ENCODE measurements around the gene NAV2.

Gene NAV2

DNA sequence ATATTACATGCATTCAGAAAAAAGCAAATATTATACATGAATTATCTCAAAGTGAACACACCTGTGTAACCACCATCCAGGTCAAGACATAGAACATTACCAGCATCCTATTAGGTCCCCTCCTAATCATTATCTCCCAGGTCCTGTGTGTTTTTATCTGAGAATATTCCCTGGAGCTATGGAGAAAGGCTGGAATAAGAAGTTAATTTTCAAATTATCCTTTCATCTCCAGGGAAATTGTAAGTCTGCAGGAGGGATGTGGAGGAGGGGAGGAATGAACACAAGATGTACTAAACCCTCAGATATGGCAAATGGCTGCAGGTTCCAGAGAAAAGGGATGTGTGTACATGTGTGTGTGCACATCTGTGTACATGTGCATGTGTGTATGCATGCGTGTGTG lies 25.2 kb upstream of the NAV2 start:
- DNase-seq (ENCODE audit: low spot score): no peak

DNA sequence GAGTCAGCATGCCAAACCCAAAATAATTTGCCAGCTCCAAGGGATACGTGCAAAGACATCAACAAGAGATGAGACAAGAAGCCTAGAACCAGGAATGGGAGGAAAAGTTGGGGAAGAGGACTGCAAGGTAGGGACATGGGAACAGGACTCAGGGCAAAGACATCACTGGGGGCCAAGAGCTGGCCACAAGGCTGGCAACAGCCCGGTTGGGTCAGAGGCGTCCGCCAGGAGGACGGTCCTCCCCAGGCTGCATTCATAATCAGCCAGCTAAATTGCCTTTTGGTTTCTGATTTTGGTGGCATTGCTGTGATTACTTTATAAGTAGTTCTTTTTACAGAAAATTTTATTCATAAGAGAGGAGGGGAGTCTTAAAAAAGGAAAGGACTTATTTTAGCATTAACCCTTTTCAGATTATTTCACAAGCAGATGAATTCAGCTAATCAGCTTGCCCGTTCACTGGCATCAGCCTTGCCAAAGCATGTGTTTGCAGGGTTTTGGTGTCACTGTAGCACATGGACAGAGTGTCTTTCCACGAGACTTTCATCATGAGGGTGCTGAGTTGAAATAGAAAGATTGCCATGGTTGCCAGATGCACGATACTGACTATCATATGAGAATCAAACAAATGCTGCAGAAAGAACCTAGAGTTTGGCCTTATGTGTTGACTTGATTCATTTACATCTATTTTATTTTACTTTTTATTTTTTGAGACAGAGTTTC lies 23.2 kb upstream of the NAV2 start:
- no peak for DNase-seq (ENCODE audit: low spot score)

DNA sequence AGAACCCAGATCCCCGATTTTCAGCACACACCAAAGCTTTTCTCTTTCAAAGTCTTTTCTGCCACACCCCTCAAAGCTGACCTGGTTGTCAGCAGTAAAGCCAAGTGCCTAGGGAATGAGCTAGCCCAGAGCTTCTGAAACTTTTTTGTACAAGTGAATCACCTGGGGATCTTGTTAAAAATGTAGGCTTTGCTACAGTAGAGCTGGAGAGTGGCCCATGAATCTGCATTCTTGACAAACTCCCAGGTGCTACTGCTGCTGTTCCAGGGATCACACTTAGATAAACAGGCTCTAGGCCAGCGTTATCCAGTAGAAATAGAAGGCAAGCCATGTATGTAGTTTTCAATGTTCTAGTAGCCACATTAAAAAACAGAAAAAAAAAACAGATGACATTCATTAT lies 21.8 kb upstream of the NAV2 start:
- no peak for DNase-seq (ENCODE audit: low spot score)

DNA sequence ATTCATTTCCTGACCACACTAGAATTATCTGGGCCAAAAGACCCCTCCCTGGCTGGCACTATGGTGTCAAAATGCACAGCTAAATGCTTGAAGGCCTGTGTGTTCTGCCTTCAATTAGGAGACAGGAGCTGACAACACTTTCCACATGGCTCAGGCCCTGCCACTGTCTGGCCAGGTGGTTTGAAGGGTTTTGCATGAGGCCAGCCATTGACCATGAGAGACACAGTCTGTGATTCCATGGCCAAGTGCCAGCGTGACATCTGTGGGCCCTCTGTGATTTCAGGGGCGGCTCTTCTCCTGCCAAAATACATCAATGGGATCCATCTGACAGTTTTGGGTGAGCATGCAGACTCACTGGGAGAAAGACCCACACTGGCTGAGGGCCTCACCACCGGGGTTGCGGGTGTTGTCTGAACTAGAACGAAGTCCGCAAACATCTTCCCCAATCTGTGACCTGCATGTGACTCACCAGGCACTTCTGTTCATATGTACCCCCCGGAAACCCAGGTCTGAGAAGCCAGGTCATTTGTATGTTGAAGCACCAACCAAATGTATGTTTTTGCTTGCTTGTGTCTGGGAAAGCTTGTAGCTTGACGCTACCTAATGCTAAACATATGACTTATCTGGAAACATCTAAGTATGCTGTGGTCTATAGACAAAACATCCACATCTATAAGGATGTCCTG lies 20.7 kb upstream of the NAV2 start:
- peak; percentile 90 for DNase-seq (ENCODE audit: low spot score)

DNA sequence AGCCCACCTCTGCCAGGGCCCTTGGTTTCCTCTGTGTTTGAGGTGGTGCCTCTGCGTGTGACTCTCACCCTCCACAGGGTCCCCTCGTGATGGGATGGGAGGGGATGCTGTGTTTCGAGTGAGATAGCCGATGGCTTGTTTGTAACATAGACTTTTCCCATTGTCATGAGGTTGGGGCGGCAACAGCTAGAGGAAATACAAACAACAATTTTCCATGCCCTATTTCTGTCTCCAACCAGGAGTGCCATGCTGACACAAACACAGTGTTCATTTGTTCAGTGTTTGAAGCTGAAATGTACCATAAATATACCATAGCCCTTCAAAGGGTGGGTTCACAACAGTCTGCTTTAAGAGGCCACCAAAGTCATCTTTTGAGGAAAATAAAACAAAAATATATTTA lies 19.5 kb upstream of the NAV2 start:
- no peak for DNase-seq (ENCODE audit: low spot score)

DNA sequence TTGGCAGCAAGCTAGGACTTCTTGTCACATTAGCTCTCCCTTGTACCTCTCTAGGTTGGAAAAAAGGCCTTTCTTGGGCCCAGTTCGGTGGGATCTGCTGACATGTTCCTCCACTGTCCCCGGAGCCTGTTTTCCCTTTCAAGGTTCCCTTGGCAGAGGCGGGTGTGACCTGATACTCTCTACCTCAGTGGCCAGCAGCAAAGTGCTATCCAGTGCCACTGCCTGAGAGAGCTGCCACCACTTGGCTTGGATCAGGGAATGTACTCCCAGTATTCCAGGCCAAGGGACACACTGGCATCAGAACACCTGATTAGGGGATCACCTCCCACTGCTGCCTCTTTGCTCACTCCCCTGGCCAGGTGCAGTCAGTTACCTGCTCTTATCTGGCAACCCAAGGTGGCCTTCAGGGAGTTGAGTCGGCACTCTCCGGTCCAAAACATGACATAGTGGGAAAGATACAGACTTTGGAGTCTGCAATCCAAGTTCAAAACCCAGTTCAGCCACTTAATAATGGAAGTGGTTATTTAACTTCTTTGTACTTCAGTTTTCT lies 17.8 kb upstream of the NAV2 start:
- DNase-seq (ENCODE audit: low spot score): no peak

DNA sequence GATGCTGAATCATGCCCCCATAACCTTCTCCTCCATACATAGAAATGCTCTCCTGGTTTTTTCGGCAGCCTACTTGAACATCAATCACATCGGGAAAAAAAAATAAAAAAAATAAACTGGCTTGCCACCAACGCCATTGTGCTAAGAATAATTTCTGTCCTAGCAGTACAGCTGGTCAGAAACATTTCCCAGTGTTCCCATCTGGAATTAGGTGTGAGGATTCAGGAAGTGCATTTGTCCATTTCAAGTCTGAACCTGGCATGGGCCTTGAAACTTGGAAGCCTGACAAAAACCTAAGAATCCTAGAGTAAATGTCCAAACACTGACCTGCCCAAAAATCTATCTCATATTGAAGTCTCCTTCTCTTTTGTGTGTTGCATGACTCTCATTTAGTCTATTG lies 16.6 kb upstream of the NAV2 start:
- DNase-seq (ENCODE audit: low spot score): peak; percentile 45

DNA sequence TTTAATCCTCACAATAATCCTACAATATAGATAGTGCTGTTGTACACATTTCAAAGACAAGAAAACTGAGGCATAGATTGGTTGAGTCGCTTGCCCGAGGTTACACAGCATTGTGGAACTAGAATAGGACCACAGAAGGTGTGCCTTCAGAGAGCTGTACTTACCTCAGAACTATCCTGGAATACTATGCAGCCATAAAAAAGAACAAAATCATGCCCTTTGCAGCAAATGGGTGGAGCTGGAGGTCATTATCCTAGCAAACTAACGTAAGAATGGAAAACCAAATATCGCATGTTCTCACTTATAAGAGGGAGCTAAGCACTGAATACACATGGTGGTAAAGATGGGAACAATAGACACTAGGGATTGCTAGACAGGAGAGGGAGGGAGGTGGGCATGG lies 15.7 kb upstream of the NAV2 start:
- DNase-seq (ENCODE audit: low spot score): no peak

DNA sequence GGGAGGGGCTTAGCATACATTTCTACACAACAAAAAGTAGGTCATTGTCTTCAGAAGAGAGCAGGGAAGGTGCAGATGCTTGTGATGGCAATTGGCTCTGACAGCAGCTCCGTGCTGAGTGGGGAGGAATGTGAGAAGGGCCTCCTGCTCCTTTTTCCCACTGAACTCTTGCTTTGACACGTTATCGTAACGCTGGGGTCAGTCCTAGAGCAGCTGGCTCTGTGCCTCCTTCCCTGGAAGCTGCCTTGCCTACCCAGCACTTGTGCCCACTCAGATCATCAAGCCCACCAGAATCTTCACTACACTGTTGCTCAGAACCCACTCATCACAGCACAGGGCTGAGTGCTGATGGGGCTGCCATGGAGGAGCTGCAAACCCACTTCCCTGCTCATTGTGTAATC lies 14.9 kb upstream of the NAV2 start:
- DNase-seq (ENCODE audit: low spot score): peak; percentile 74

DNA sequence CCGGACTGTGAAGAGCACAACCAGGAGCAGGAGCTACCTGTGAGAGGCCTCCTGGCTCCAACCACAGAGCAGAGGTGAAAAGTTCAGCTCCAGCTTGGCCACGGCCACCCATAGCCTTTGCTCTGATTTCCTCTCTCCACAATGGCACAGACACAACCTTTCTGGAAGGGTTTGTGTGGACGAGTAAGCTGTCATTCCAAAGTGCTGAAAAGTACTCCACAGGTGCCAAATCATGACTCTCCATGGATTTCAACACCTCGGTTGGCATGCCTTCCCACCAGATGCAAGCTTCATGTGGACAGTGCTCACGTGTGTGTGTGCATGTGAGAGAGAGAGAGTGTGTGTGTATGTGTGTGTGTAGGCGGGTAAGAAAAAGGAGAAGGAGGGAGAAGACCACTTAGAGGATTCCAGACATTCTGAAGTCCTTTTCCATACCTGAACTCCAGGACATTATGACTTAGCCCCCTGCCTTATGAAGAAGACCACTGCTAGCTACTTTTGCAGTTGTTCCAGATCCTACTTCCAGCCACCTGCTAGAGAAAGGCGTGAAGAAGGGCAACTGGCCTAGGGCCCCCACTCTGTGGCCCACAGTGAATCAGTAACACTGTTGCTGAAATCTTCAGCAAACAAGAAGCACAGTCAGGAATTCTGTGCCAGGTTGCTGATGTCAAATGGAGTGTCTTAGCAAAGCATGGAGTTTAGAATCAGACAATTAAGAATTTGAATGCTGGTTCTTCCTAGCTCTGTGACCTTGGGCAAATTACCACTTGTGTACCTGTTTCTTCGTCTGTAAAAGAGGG lies 13.9 kb upstream of the NAV2 start:
- no peak for DNase-seq (ENCODE audit: low spot score)

DNA sequence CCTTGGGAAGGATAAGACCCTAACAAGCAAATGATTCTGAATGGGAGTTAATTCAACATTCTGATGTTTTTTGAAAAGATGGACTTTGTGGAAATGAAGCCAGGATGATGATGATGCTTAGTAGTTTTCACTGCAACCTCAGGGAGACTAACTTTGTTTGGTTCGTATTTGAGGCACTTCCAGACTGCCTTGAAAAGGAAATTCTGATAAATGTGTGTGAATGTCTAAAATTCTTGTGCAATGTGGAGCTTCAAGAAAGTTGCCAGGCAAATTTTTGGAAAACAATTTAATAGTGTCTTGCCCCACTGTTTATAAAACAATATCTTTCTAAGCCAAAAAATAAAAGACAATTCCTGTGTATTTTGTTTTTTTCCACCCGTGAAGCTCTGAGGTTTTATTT lies 11.2 kb upstream of the NAV2 start:
- DNase-seq (ENCODE audit: low spot score): no peak

DNA sequence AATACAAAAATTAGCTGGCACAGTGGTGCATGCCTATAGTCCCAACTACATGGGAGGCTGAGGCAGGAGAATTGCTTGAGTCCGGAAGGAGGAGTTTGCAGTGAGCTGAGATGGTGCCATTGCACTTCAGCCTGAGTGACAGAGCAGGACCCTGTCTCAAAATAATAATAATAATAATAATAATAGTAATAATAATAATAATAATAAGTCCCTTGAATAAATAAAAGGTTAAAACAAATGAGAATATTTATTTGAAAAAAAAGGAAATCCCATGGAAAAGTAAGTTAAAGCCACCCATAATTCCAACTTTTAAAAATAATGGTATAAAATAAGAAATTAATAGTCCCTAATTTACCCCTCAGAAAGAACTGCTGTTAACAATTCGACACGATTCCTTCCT lies 10.0 kb upstream of the NAV2 start:
- no peak for DNase-seq (ENCODE audit: low spot score)

- DNase-seq (ENCODE audit: low spot score): no peak
These were observed 9.4 kb upstream of the NAV2 start for GRCh38 chr11:19703211-19703610.

- DNase-seq (ENCODE audit: low spot score): no peak
These were observed 8.4 kb upstream of the NAV2 start for GRCh38 chr11:19704213-19704612.

DNA sequence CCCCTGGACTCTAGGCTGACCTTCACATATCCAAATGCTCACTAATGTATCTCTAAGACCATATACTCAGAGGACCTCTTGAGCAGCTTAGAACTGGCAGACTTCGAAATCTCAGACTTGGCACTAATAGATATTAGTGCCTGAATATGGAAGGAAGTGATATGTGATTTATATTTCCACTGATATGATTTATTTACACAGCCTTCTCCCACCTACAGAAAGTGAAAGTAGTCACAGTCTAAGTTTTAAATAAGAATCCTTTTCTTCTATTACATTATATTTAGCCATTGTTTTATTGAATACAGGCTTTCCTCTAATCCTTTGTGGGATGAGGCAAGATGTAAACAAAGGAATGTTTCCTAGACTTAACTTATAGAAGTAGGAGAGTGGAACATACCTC lies 6.7 kb upstream of the NAV2 start:
- DNase-seq (ENCODE audit: low spot score): no peak

- no peak for DNase-seq (ENCODE audit: low spot score)
These were observed 741 bp upstream of the NAV2 start for GRCh38 chr11:19711911-19712280.

DNA sequence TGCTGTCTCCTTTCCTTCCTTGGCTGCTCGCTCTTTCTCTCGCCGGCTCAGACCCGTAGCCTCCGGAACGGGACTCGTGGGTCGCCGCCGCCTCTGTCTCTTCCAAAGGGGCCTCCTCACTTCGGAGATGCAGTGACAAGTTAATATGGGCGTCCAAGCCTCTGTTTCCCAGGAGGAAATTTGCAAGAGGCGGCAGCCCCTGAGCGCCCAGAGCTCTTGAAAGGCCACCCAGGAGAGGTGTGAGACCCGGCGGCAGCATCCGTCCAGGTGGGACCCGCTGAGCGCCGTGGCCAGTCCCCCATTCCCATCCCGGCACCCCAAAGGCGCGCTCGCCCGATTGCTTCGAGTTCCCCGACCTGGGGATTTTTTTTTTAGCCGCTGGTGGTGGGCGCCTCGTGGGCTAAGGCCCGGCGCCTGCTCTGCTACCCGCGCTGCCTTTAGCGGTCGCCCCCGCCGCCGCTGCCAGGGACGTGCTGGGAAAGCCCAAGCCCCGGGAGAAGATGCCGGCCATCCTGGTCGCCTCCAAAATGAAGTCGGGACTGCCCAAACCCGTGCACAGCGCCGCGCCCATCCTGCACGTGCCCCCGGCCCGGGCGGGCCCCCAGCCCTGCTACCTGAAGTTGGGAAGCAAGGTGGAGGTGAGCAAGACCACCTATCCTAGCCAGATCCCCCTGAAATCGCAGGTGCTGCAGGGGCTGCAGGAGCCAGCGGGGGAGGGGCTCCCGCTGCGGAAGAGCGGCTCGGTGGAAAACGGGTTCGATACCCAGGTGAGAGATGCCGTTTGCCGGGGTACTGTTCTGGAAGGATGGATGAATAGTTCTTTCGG lies 772 bp downstream of the NAV2 start:
- no peak for DNase-seq (ENCODE audit: low spot score)

DNA sequence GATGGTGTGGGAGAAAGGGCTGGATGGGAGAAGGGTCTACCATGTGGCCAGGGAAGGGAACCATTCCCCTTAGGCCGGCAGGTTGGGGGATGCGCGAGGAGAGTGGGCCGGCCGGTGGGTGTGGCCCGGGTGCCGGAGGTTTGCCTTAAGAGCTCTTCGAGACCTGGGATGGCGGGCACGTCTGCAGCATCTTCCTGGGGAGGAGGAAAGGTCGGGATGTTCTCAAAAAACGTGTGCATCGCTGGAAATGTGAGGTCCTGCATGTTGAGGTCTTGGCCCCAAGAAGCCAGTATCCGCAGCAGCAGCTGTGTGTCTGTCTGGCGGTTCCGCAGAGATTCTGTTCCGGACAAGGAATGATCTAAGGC lies 1.4 kb downstream of the NAV2 start:
- DNase-seq (ENCODE audit: low spot score): no peak

- DNase-seq (ENCODE audit: low spot score): peak; percentile 75
These were observed 2.0 kb downstream of the NAV2 start for GRCh38 chr11:19714387-19715363.

- no peak for DNase-seq (ENCODE audit: low spot score)
These were observed 2.7 kb downstream of the NAV2 start for GRCh38 chr11:19715373-19715772.

- no peak for DNase-seq (ENCODE audit: low spot score)
These were observed 5.4 kb downstream of the NAV2 start for GRCh38 chr11:19718051-19718450.

All from cerebellar cortex (tissue), 1 donor.